Osteoblast (primary cell): ENCODE measurements around the gene MICB. TPM values are rescaled to one million over a fixed set of nuclear protein-coding genes. Genes with fewer than 3 reads are reported as not detected.
A peak's percentile ranks its signal among the peaks of the same experiment; 100 is the strongest.
"Not testable (repeated sequence)": the region's sequence is repeated elsewhere in the genome, so short reads cannot be mapped to it uniquely, and the experiment has no call there.

Experiments used
- DNase-seq: peaks from one replicate; pipeline ENCODE4 v3.0.0; 2011; ENCODE audit warnings: low spot score, mixed read lengths; ENCODE audit not compliant: insufficient read length; ENCODE audit errors: missing footprints
- H2AFZ ChIP-seq: 2 replicates; pipeline ENCODE4 v1.6.0; 2011; ENCODE audit warnings: mild to moderate bottlenecking, low read length
- H3K27ac ChIP-seq: 2 replicates; pipeline ENCODE4 v1.5.1; 2011; ENCODE audit warnings: mild to moderate bottlenecking, low read depth, low read length, moderate library complexity
- H3K27me3 ChIP-seq: 2 replicates; pipeline ENCODE4 v1.6.0; 2012; ENCODE audit warnings: mild to moderate bottlenecking, control low read depth, inconsistent platforms, low read length, moderate library complexity; ENCODE audit not compliant: insufficient read depth
- H3K36me3 ChIP-seq: 2 replicates; pipeline ENCODE4 v1.5.1; 2011; ENCODE audit warnings: mild to moderate bottlenecking, low read length, control low read depth, moderate library complexity; ENCODE audit not compliant: insufficient read depth
- H3K4me1 ChIP-seq: 2 replicates; pipeline ENCODE4 v1.5.1; 2011; ENCODE audit warnings: mild to moderate bottlenecking, low read length, control low read depth, moderate library complexity; ENCODE audit not compliant: insufficient read depth
- H3K4me2 ChIP-seq: 2 replicates; pipeline ENCODE4 v1.6.0; 2011; ENCODE audit warnings: mild to moderate bottlenecking, low read length; ENCODE audit not compliant: insufficient read depth
- H3K4me3 ChIP-seq: fragments of 200-600 bp; sonication (generic); 3 replicates; pipeline ENCODE4 v1.5.1; 2012; ENCODE audit warnings: mild to moderate bottlenecking, low read length, inconsistent platforms; ENCODE audit not compliant: insufficient read depth
- H3K79me2 ChIP-seq: 2 replicates; pipeline ENCODE4 v1.6.0; 2012; ENCODE audit warnings: mild to moderate bottlenecking, low read length, control low read depth, inconsistent platforms; ENCODE audit not compliant: insufficient read depth
- H3K9me3 ChIP-seq: 2 replicates; pipeline ENCODE4 v1.5.1; 2011; ENCODE audit warnings: low read depth, low read length, control low read depth
- H4K20me1 ChIP-seq: 2 replicates; pipeline ENCODE4 v1.6.0; 2012; ENCODE audit warnings: mild to moderate bottlenecking, low read length, control low read depth; ENCODE audit not compliant: insufficient read depth
- CTCF ChIP-seq: IDR thresholded peaks from 2 replicates; pipeline ENCODE4 v1.5.1; 2011; ENCODE audit warnings: mild to moderate bottlenecking, low read depth, low read length, moderate library complexity; ENCODE audit errors: extremely low read depth
- total RNA-seq: library from RNA; depleted of rRNA; stranded (reverse); fragments of >200 nt; gene quantifications from 2 replicates; pipeline ENCODE4 v1.2.3, GENCODE V29; 2012

Gene MICB
- total RNA-seq, 1 donor, result 14.1 TPM

- TF ChIP-seq CTCF, result no peak
- Histone ChIP-seq H4K20me1 (peaks cover 8% of the 10 kb centered on the region), H3K4me2 (no peak overlapping the region), H3K4me3 (no peak overlapping the region), H3K36me3 (peaks cover 14% of the 10 kb centered on the region), H3K4me1 (no peaks in the 10 kb centered on the region), H2AFZ (no peak overlapping the region), H3K27me3 (no peaks in the 10 kb centered on the region), H3K9me3 (no peaks in the 10 kb centered on the region), H3K79me2 (peaks cover 68% of the 10 kb centered on the region), H3K27ac (no peak overlapping the region)
- no peak for DNase-seq
Measured at GRCh38 chr6:31502586-31502985, 4.6 kb downstream of the MICB start.

- not testable (repeated sequence) for H3K4me3 ChIP-seq, H3K9me3 ChIP-seq, H3K4me2 ChIP-seq, H2AFZ ChIP-seq, H3K27me3 ChIP-seq, DNase-seq, H4K20me1 ChIP-seq, H3K27ac ChIP-seq
- Histone ChIP-seq H3K36me3 (peaks cover 29% of the 10 kb centered on the region), H3K4me1 (peaks cover 11% of the 10 kb centered on the region), H3K79me2 (peaks cover 16% of the 10 kb centered on the region)
Measured at GRCh38 chr6:31509036-31509435, 11.1 kb downstream of the MICB start.

GRCh38 chr6:31510007-31510406, 12.1 kb downstream of the MICB start:
- Histone ChIP-seq H4K20me1 (no peaks in the 10 kb centered on the region), H3K27ac (no peak overlapping the region), H2AFZ (no peak overlapping the region), H3K4me1 (peaks cover 11% of the 10 kb centered on the region), H3K9me3 (no peaks in the 10 kb centered on the region), H3K79me2 (peaks cover 8% of the 10 kb centered on the region), H3K4me3 (no peak overlapping the region), H3K4me2 (no peak overlapping the region), H3K27me3 (no peaks in the 10 kb centered on the region), H3K36me3 (peaks cover 29% of the 10 kb centered on the region)
- DNase-seq, result no peak
- TF ChIP-seq CTCF, result no peak

GRCh38 chr6:31513456-31514165, 15.7 kb downstream of the MICB start:
- peaks cover 15% of the 10 kb centered on the region for H3K4me1 ChIP-seq
- peaks cover 14% of the 10 kb centered on the region for H3K36me3 ChIP-seq
- no peak overlapping the region for H2AFZ ChIP-seq
- H3K79me2 ChIP-seq, result no peaks in the 10 kb centered on the region
- H3K4me2 ChIP-seq, result peak overlapping the region; percentile 38
- H4K20me1 ChIP-seq, result no peaks in the 10 kb centered on the region
- H3K27ac ChIP-seq, result no peak overlapping the region
- no peak for TF ChIP-seq CTCF
- no peaks in the 10 kb centered on the region for H3K27me3 ChIP-seq
- H3K9me3 ChIP-seq, result no peaks in the 10 kb centered on the region
- H3K4me3 ChIP-seq, result no peak overlapping the region
- DNase-seq, result peak; percentile 86
